GM19240 (cell line): ENCODE data around the gene RNF25.
A peak's percentile ranks its signal among the peaks of the same experiment; 100 is the strongest.

Experiments
- DNase-seq: peaks from one replicate; pipeline ENCODE4 v3.0.0; 2011; ENCODE audit warnings: low spot score; ENCODE audit not compliant: insufficient read length

RNF25 gene, protein sequence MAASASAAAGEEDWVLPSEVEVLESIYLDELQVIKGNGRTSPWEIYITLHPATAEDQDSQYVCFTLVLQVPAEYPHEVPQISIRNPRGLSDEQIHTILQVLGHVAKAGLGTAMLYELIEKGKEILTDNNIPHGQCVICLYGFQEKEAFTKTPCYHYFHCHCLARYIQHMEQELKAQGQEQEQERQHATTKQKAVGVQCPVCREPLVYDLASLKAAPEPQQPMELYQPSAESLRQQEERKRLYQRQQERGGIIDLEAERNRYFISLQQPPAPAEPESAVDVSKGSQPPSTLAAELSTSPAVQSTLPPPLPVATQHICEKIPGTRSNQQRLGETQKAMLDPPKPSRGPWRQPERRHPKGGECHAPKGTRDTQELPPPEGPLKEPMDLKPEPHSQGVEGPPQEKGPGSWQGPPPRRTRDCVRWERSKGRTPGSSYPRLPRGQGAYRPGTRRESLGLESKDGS

DNA sequence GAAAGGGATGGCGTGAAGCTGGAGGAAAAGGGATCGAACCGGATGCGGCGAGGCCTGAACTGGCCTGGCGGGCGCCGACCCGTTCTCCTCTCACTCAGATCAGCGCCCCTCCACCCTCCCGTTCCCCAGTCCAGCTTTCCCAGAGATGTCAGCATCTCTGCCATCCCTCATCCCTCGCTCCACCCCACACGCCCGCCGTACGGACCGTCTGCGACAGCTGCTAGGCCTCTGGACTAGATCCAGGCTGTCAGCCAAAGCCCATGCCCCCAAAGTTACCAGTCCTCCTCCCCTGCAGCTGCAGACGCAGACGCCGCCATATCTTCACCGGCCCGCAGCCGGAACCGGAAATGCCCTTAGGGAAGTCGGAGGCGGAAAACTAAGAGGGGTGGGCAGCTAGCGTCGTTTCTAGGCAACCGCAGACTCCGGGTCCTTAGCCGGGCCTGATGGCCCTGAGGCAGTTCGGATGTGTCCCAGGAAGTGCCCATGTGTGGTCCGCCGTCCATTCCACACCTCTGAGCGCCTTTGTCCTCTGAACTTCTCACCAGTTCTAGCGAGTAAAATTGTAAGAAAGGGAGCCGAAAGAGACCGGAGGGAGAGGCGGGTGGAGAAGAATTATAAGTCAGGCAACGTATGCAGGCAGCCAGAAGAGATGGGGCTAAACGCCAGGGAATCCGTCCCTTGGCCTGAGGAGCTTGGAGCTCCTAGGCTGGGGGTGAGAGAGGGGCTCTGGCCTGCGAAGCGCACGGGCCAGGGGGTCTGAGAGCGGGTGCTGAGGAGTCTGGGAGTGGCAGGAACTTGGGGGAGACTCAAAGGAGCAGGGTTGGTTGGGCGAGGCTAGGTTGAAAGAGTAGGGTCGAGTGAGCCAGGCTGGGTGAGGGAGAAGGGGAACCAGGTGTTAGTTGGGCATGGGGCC is at the start of gene RNF25, which contains the start of gene STK36:
Gene RNF25 (minus strand): TSS at position 349 of the 913 bp plus-strand sequence. CDS start 32 bp downstream, at position 317.
Gene STK36 (plus strand): TSS at position 433 of the 913 bp plus-strand sequence. CDS start 744 bp downstream, outside the sequence.
- DNase-seq: peak; percentile 92

GRCh38 chr2:218721488-218721887 is 49.7 kb upstream of the RNF25 start:
- DNase-seq: no peak

DNA sequence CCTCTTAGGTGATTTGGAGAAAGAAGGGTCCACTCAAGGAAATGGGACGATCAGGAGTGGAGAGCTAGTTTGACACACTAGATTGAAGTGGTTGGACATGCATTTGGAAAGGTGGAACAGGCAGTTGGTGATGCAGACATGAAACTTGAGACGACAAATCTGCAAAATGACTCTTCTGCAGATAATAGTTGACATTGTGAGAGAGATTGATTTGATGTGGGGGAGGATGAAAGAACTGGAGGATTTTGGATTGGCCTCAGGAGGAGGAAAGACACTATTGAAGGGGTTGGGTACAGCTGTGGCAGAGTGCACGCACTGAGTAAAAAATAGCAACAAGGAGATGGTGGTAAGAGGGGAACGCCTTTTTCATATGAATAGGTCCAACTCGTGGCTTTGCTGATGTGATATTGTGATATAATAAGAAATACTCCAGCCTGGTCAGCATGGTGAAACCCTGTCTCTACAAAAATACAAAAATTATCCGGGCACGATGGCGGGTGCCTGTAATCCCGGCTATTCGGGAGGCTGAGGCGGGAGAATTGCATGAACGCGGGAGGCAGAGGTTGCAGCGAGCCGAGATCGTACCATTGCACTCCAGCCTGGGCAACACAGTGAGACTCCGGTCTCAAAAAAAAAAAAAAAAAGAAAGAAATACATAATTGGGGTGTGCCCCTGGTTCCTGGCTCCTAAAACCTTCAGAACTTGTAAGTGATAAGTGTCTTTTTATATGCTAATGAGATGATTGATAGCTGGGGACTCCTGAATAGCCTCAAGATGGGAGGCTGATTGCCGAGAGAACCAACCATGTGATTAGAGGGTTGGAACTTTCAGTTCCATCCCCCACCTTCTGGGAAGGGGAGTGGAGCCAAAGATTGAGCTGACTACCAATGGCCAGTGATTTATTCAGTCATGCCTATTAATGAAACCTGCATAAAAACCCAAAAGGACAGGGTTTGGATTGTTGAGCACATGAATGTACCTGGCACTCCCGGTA is 48.5 kb upstream of the RNF25 start:
- no peak for DNase-seq

DNA sequence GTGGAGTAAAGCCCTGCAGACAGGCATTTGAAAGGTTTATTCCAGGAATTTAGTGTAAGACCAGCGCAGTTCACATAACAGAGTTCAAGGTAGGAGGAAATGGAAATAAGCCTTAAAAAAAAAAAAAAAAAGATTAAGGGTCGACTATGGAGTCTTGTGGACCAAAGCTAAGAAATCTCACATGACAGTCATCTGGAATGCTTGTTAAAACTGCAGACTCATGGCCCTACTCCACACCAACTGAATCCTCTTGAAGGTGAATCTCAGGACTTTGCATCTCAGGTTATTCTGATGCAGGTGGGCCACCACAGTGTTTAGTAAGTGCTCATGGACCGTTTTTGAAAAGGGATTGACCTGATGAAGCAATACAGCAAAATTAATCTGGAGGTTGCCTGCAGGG is 47.7 kb upstream of the RNF25 start:
- no peak for DNase-seq

- DNase-seq: no peak
Observed at GRCh38 chr2:218718058-218718457, 46.3 kb upstream of the RNF25 start.

DNA sequence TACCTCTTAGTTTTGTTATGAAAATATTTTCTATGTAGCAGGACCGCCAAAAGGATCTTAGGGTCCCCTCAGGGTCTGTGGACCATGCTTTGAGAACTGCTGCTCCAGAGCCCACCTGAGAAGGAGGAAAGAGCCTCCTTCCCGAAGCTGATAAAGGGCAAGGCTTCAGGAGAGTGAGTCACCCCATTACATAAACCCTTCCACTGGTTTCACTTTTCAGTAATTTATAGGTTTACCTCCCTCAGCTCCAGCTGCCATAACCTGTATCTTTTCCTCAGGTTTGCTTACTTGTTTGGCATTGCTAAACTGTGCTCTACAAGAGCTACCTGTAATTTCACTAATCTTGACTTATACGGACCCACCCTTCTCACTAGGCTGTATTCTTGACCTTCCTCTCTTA is 45.5 kb upstream of the RNF25 start:
- no peak for DNase-seq

DNA sequence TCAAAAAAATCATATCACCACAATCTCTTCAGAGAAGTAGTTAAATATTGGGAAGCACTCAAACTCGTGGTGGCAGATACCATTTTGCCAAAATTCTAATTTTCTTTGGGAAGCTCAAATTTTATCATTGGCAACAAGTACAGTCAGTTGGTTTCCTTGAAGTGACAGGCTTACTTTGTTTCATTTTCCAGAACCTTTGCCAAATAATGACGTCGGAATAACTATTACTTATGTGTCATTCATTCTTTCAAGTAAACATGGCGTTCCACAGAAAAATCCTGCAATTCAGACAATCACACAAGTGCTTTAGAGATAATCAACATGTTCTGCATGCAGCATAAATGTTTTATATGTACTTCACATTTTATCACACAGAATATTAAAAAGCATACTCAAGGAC is 44.3 kb upstream of the RNF25 start:
- DNase-seq: no peak

GRCh38 chr2:218713922-218714321 is 42.1 kb upstream of the RNF25 start:
- DNase-seq: no peak

- no peak for DNase-seq
Observed at GRCh38 chr2:218711550-218711929, 39.7 kb upstream of the RNF25 start.

GRCh38 chr2:218710687-218711549 is 39.1 kb upstream of the RNF25 start, which contains the start of gene TTLL4:
Gene TTLL4, plus strand, starts transcription at chr2:218710835. Its CDS starts 26,842 bp downstream, at chr2:218737677.
- peak; percentile 94 for DNase-seq

GRCh38 chr2:218710334-218710686 is 38.5 kb upstream of the RNF25 start:
- DNase-seq: no peak

- no peak for DNase-seq
Observed at GRCh38 chr2:218709908-218710307, 38.1 kb upstream of the RNF25 start.

DNA sequence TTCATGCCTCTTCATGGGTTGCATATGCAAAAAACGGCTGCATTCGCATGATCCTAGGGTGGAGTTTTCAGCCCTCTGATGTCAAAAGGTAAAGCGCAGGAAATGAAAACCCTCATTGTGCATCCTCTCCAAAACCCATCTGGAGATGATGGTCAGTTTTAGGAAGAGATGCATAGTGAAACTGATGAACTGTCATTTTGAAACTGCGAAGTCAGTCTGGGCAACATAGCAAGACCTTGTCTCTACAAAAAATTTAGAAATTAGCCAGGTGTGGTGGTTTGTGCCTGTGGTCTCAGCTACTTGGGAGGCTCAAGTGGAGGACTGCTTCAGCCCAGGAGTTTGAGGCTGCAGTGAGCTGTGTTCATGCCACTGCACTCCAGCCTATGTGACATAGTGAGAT is 36.3 kb upstream of the RNF25 start:
- peak; percentile 45 for DNase-seq

DNA sequence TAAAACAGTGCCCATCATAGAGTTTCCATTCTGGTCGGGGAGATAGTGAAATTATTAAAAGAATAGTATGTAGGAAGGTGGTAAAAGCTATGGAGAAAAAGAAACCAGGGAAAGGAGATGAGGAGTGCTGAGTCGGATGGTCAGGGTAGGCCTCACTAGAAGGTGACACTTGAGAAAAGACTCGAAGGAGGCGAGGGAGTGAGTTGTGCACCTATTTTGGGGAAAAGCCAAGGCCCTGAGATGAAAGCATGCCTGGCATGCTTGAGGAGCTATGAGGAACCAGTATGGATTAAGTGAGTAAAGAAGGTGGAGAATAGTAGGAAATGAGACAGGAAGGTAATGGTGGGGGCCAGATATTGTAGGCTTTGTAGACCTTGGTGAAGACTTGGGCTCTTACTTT is 31.5 kb upstream of the RNF25 start:
- DNase-seq: no peak

- no peak for DNase-seq
Observed at GRCh38 chr2:218701806-218702205, 30.0 kb upstream of the RNF25 start.

- no peak for DNase-seq
Observed at GRCh38 chr2:218698885-218699284, 27.1 kb upstream of the RNF25 start.

GRCh38 chr2:218694405-218695145 is 22.8 kb upstream of the RNF25 start:
- no peak for DNase-seq

DNA sequence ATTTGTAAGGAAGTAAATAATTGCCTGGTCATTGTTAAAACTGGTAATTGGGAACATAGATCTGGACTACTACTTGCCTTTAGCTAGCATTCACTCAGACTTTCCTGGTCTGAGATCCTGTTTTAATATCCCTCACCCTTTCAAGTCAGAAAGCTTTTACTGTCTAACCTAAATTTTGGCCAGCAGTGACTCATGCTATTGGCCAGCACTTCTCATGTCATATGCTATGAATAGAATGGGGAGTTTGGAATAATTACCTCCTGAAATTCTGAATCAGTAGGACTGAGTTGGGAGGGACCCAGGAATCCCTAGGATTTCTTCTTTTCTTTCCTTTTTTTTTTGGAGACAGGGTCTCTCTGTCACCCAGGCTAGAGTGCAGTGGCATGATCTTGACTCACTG is 19.4 kb upstream of the RNF25 start:
- no peak for DNase-seq

- DNase-seq: peak; percentile 34
Observed at GRCh38 chr2:218687400-218688060, 15.7 kb upstream of the RNF25 start.
